Vagina (tissue), 2 donors: ENCODE data around the gene DACH1. TPM values are rescaled to one million over a fixed set of nuclear protein-coding genes. Genes with fewer than 3 reads are reported as not detected.

ENCODE experiments used
- DNase-seq, 2 donors: peaks; one replicate each; pipeline ENCODE4 v3.0.0-alpha.2; 2017; ENCODE audit errors: extremely low spot score in 2 of 2
- H3K27ac ChIP-seq: fragments of 200-600 bp; sonication (generic); one replicate; pipeline ENCODE4 v1.5.1; 2019
- H3K27me3 ChIP-seq: fragments of 200-600 bp; sonication (generic); one replicate; pipeline ENCODE4 v1.5.1; 2019
- H3K36me3 ChIP-seq, 2 donors: fragments of 200-600 bp; sonication (generic); one replicate each; pipeline ENCODE4 v1.5.1; 2017 to 2019
- H3K4me1 ChIP-seq: fragments of 200-600 bp; sonication (generic); one replicate; pipeline ENCODE4 v1.5.1; 2019
- H3K4me3 ChIP-seq, 2 donors: fragments of 200-600 bp; sonication (generic); 1 replicate in 1 of 2; 2 replicates in 1 of 2; pipeline ENCODE4 v1.5.1; 2016 to 2019
- H3K9me3 ChIP-seq: fragments of 200-600 bp; sonication (generic); one replicate; pipeline ENCODE4 v1.5.1; 2019
- CTCF ChIP-seq, 3 experiments: fragments of 450-650 bp in 2 of 3; fragments of 200-600 bp in 1 of 3; sonication (generic) in 1 of 3; IDR thresholded peaks; one replicate each; pipeline ENCODE4 v1.5.1; 2017 to 2019; ENCODE audit warnings: antibody characterized with exemption in 3 of 3, mild to moderate bottlenecking in 2 of 3, moderate library complexity in 2 of 3
- POLR2A ChIP-seq, 2 donors: fragments of 450-650 bp; IDR thresholded peaks; one replicate each; pipeline ENCODE4 v1.6.1; 2017; ENCODE audit warnings: antibody characterized with exemption in 2 of 2, mild to moderate bottlenecking in 2 of 2, moderate library complexity in 2 of 2
- POLR2AphosphoS5 ChIP-seq, 2 donors: sonication (generic); formaldehyde crosslinking; IDR thresholded peaks; one replicate each; pipeline ENCODE4 v1.9.0; 2017; ENCODE audit warnings: antibody characterized with exemption in 2 of 2, mild to moderate bottlenecking in 2 of 2, low read depth in 1 of 2; ENCODE audit not compliant: insufficient read depth in 1 of 2
- intact Hi-C: fragments of 100-400 bp; cut with DNase I; formaldehyde crosslinking; loops from one replicate; pipeline ENCODE4 v1.15.1; 2023
- total RNA-seq: library from RNA; depleted of rRNA; stranded (reverse); fragments of >200 nt; gene quantifications from one replicate; pipeline ENCODE4 v1.2.3, GENCODE V29; 2016

The DACH1 gene
- total RNA-seq, 1 donor from 2014 or later: 7.9 TPM

- intact Hi-C loops: no loop called here
- no peak for TF ChIP-seq CTCF (IDR thresholded peaks at IDR 0.05)
- no peak for TF ChIP-seq POLR2A (IDR thresholded peaks at IDR 0.05)
- no peak for TF ChIP-seq POLR2AphosphoS5 (IDR thresholded peaks at IDR 0.05; ENCODE audit: insufficient read depth in 1 of 2, low read depth in 1 of 2)
- no peaks in the 10 kb centered on the region for H3K36me3 ChIP-seq
- no peak for DNase-seq
- H3K27ac ChIP-seq: no peak overlapping the region
- H3K4me3 ChIP-seq: no peak overlapping the region
- no peaks in the 10 kb centered on the region for H3K27me3 ChIP-seq
- no peaks in the 10 kb centered on the region for H3K9me3 ChIP-seq
- H3K4me1 ChIP-seq: no peaks in the 10 kb centered on the region
Measured at GRCh38 chr13:71489041-71489440, 378.0 kb downstream of the DACH1 start.

GRCh38 chr13:71488201-71488600 lies 378.8 kb downstream of the DACH1 start:
- Histone ChIP-seq H3K27me3 (no peaks in the 10 kb centered on the region), H3K36me3 (no peaks in the 10 kb centered on the region), H3K4me3 (no peak overlapping the region), H3K27ac (no peak overlapping the region), H3K9me3 (no peaks in the 10 kb centered on the region), H3K4me1 (no peaks in the 10 kb centered on the region)
- DNase-seq: no peak
- TF ChIP-seq POLR2A (IDR thresholded peaks at IDR 0.05): no peak
- TF ChIP-seq CTCF (IDR thresholded peaks at IDR 0.05): no peak
- no peak for TF ChIP-seq POLR2AphosphoS5 (IDR thresholded peaks at IDR 0.05; ENCODE audit: insufficient read depth in 1 of 2, low read depth in 1 of 2)
- intact Hi-C loops: no loop called here

GRCh38 chr13:71485913-71486312 lies 381.1 kb downstream of the DACH1 start:
- no peaks in the 10 kb centered on the region for H3K27me3 ChIP-seq
- no peaks in the 10 kb centered on the region for H3K9me3 ChIP-seq
- intact Hi-C loops: no loop called here
- DNase-seq: no peak
- H3K36me3 ChIP-seq: no peaks in the 10 kb centered on the region
- no peak for TF ChIP-seq POLR2AphosphoS5 (IDR thresholded peaks at IDR 0.05; ENCODE audit: insufficient read depth in 1 of 2, low read depth in 1 of 2)
- no peak for TF ChIP-seq CTCF (IDR thresholded peaks at IDR 0.05)
- TF ChIP-seq POLR2A (IDR thresholded peaks at IDR 0.05): no peak
- no peak overlapping the region for H3K27ac ChIP-seq
- no peak overlapping the region for H3K4me3 ChIP-seq
- no peaks in the 10 kb centered on the region for H3K4me1 ChIP-seq

GRCh38 chr13:71483733-71484132 lies 383.3 kb downstream of the DACH1 start:
- TF ChIP-seq POLR2AphosphoS5 (IDR thresholded peaks at IDR 0.05; ENCODE audit: insufficient read depth in 1 of 2, low read depth in 1 of 2) (no peak), POLR2A (IDR thresholded peaks at IDR 0.05) (no peak), CTCF (IDR thresholded peaks at IDR 0.05) (no peak)
- Histone ChIP-seq H3K9me3 (no peaks in the 10 kb centered on the region), H3K27ac (no peak overlapping the region), H3K36me3 (no peaks in the 10 kb centered on the region), H3K27me3 (no peaks in the 10 kb centered on the region), H3K4me1 (no peaks in the 10 kb centered on the region), H3K4me3 (no peak overlapping the region)
- DNase-seq: no peak
- intact Hi-C loops: no loop called here

GRCh38 chr13:71481501-71481900 lies 385.5 kb downstream of the DACH1 start:
- intact Hi-C loops: no loop called here
- Histone ChIP-seq H3K27me3 (no peaks in the 10 kb centered on the region), H3K4me3 (no peak overlapping the region), H3K27ac (no peak overlapping the region), H3K36me3 (no peaks in the 10 kb centered on the region), H3K4me1 (no peaks in the 10 kb centered on the region), H3K9me3 (no peaks in the 10 kb centered on the region)
- no peak for TF ChIP-seq CTCF (IDR thresholded peaks at IDR 0.05)
- no peak for TF ChIP-seq POLR2A (IDR thresholded peaks at IDR 0.05)
- no peak for TF ChIP-seq POLR2AphosphoS5 (IDR thresholded peaks at IDR 0.05; ENCODE audit: insufficient read depth in 1 of 2, low read depth in 1 of 2)
- DNase-seq: no peak
